HG03139 (cell line): Measurements from ENCODE around the gene VANGL1.

ENCODE experiments used
- ATAC-seq: cut with Tn5 transposase; IDR thresholded peaks from one replicate; pipeline ENCODE4 v1.9.1; 2021; ENCODE audit not compliant: unreplicated experiment

Gene VANGL1

DNA sequence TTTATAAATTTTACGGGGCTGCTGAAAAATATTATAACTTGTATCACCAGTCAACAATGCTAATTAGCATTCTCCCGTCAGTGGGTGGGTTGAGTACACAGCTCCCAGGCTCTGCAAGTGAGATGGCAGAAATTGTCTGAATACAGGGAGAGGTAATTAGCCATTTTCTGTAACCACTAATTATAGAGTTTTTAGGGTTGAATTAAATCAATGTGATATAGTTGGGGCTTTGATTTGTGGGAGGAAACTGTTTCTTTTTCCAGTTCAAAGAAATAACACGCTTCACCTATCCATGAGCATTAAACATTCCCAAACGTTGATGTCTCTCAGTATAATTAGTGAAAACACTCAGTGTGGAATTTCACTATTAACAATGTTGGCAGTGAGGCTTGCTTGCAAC is 1.5 kb downstream of the VANGL1 start:
- ATAC-seq: no peak

DNA sequence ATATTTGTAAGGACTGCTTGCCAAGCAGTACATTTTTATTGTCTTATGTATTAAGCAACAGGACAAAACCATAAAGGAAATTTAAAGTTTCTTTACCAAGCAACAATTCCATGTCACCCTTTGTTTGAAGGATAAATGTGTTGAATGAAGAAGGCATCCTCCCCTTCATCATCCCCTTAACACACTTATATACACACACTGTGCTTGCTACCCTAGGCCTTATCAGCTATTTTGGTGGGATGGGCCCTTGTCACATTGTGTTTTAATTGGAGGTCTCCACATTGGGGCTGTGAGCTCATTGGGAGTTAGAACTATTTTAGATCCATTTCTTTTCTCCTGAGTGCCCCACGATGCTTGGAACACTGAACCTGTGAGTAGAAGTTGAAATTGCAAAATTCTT is 1.9 kb downstream of the VANGL1 start:
- no peak for ATAC-seq

DNA sequence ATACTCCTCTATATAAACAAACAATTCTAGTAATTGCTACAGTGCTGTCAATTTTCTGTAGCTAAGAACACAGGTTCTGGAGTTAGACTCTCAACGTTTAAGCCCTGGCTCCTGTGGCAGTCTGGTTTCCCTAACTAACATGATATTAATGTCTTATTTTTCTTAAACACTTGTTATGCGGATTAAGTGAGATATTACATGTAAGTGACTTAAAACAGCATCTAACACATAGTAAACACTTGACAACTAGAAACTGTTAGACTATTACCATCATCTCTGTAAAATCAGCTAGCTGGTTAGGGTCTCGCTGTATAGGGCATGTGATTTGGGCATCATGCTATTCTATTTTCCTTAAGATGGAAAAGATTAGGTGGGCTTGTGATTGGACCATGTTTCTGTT is 2.3 kb downstream of the VANGL1 start:
- no peak for ATAC-seq

DNA sequence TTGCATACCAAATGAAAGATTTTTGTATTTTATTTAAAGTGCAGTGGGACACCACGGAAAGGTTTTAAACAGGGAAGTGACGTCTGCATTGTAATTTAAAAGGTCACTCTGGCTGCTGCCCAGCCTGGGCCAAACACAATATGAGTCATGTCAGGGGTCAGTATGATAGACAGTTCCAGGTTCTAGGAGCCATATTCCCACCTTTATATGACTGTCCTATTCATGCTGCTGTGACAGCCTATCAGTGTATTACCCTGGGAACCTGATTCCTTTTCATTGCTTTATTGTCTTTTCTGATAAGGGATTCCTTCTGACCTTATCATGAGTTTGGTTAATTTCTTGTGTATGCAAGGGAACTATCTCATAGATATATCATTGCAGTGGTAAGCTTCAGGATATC is 5.3 kb downstream of the VANGL1 start:
- ATAC-seq: no peak

DNA sequence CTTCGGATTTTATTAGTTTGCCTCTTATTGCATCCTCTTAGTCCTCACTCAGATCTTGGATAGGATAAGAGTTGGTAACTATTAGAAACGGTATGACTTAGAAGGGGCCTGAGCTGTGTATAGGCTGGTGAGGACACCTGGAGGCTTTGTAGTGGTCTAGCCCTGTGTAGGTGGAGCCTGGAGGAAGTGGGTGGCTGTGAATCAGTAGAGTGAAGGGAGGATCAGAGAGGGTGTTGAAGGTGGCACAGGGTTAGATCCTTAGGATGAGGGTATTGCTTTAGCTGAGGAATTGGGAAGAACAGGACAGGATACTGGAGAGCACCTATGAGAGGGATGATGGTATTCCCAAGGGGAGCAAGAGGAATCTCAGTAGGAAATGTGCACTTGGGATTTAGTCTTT is 5.7 kb downstream of the VANGL1 start:
- no peak for ATAC-seq

DNA sequence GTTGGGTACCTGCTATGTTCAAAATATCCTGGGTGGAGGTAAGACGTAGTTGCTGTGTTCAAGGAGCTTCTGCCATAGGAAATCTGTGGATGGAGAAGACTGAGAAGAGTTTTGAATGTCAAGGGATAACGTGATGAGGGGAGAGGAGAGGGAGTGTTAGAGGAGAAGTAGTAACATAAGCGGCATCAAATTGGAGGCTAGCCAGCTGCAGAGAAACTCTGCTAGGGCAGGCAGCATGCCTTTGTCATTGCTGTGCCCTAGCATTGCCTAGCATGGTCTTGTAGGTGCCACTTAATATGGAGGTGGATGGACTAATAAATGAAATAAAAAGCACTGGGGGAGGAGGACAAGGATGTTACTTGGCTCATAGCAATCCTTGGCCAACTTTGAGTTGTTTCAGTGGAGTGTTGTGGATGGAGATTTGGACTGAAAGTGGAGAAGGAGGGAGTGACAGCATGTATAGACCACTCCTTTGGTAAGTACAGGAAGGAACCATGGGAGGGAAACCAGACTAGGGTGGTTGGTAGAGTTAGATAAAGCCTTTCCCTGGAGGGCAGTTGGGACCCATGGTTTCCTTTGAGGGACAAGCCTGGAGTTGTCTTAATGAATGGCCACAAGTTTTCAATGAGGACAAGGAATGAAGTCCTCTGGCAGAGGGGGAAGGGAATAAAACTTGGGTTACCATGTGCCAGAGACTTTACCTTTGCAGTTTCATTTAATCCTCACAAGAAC is 6.3 kb downstream of the VANGL1 start:
- ATAC-seq: no peak

DNA sequence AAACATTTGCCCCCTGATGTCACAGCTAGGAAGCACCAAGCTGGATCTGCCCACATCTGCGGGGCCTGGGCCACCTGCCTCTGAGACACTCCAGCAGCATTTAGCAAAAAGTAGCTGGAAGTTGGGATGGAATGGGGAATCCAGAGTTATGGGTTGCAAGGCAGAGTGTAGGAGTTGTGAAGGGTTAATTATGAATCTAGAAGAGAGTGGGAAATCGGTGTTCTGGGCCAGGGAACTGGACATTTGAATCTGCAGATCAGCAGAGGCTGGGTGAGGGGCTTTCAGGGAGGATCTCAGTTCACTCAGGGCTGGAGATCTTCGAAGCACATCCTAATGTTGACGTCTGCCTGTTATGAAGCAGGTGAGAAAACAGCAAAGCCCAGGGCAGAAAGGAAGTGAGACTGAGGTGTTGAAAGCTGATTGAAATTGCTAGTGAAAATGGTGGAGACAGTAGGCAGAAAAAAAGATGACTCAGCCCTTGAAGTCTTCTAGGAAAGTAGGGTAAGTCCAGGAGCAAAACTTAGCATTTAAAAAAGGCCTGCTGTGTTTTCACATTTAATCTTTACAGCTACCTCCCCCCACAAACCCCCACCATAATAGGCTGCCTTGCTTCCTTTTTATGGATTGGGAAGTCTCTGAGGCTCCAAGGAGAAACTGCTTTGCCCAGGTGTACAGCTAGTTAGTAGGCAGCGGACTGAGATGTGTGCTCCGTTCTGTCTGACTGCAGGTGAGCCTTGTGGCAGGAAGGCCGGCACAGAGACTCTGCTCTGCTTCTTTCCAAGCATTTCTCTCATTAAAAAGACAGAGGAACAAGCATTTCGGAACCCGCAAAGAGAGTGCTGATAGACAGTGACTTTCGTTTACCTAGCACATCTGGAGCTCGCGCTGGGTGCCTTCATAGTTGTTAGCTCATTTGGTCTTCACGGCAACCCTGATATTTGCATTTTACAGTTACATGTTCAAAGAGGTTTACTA is 7.2 kb downstream of the VANGL1 start:
- peak; percentile 72 for ATAC-seq

DNA sequence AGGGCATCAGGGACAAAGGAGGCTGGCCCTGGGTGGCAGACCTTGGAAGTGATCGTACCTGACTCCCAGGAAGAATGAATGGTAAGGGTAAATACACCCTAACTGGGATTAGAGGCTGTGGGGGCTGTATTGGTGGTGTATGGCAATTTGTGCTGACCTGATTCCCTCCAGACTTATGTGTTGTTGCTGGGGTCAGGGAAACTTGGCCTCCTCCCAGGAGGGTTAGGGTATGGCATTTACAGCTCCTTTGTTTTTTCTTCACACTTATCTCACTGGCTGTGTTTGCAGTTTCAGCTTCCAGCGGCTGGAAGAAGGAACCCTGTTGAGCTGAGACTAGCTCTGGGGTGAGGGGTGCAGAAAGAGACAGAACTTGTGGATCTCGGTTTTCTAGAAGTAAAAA is 8.2 kb downstream of the VANGL1 start:
- ATAC-seq: no peak

DNA sequence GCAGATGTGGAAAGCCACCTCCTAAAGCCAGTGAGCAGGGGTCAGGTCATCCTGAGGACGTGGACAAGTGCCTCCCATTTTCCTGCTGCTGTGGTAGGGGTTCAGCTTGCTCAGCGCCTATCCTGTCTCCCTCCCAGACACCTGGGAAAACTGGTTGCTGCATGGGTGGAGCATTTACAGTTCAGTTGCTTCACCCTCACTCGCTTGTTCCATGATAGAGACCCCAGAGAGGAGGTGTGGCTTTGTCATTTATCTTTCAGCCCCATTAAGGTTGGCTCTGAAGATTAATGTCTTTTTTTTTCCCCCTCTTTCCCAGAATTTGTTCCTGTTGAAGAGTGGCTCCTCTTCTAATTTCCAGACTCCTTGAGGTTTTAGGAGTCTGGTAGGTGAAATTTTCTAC is 9.2 kb downstream of the VANGL1 start:
- ATAC-seq: no peak

DNA sequence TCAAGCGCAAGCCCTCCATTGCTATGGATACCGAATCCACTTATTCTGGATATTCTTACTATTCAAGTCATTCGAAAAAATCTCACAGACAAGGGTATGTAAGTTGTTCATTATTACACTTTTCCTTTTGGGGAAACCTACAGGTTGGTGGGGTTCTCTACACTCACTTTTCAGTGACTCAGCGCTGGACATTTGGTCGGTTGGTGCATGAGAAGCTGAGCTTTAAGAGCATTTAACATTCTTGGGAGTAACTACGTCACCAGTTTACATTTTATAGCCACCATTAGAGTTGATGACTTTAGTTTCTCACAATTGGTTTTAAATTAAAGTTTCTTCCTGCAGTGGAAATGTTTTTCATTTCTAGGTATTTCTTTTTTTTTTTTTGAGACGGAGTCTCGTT is 9.6 kb downstream of the VANGL1 start:
- ATAC-seq: no peak

DNA sequence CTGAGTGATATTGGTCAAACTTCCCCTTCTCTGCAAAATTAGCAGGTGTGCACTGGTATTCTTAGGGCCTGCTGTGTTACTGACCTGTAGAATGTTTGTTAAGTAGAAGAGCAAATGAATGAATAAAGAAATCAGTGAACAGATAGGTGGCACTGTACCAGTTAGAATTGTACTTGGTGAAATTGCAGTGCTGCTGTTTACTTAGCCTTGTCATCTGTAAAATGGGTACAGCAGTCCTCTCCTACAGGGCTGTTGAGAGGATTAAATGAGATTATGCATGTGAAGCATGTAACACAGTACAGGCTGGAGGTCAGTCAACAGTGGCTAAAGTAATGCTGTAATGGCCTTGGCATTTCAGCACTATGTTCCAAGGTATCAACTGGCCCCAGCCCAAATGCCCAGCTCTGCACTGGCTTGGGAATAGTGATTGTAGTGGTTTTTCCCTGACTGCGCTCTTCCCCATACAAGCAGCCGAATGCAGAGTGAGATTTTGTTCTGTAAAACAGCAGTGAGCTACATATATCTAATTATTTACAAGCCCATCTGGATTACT is 10.5 kb downstream of the VANGL1 start:
- no peak for ATAC-seq

DNA sequence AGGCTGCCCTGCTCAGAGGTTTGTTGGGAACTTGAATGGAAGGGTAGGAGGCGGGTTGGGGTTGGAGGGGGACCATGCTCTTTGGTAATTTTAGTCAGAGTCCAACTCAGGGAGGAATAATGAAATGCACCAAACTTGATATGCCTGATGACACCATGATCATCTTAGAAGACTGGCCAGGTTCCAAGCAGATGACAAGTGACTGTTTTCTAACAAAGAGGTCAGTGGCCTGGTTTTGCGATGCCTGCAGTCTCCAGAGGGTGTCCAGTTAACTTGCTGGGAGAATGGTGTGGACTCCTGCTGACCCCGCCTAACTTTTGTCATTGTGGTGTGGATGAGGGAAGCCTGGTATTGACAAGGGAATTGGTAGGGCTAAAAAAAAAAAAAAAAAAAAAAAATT is 12.4 kb downstream of the VANGL1 start:
- no peak for ATAC-seq

DNA sequence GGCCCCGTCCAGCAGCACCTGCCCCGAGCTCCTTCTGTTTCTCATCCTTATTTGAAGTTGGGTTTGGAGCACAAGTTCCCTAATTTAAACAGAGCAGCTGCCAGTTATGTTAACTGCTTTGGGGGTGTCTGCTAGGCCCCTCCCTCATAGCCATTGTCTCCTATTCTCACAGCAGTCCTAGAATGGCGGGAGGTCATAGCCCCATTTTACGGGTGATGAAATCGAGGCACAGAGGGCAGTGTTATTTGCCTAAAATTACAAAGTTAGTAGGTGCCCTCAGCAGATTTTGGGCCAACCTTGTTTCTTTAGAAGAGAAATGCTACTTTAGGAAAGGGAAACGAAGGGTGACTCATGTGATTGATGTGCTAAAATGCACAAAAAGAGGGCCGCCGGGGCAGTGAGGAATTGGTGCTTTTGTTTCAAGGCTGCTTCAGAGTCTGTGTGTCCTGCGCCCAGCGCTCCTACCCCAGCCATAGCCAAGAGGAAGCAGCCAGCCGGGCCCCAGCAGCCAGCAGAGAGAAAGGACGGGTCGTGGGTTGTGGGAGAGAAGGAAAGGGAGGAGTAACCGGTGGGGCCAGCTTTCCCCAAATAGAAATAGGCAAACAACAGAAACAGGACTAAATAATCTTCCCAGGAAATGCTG is 13.0 kb downstream of the VANGL1 start:
- no peak for ATAC-seq

DNA sequence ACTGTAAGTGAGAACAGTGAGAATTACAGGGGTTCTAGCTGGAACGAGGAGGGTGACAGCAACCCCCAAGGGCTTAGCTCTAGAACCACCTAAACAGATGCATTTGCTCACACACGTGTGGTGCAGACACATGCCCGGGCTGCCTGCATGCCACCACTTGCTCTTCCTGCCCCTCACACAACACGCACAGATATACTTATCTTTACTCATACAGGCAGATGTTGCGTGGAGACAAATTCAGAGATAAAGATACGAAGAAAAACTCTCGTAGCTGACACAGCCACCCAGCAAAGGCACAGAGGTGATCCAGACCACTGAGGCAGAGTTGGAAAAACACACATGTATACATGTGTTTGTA is 13.5 kb downstream of the VANGL1 start:
- ATAC-seq: no peak

DNA sequence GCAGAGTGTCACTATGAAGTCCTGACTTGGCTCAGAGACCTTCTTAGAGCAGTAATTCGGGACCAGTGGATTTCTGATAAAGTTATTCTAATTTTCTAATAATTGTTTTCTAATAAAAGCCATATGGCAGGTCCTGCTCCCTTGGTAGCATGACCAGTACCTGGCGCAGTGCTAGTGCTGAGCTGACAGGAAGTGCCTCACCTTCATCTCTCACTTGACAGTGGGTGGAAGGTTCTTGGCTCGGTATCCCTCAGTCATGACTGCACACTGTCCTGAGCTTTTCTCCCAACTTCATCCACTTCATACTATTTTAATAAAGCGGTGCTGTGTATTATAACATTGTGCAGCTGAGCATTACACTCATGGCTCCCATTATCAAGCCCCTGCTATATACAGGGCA is 14.1 kb downstream of the VANGL1 start:
- ATAC-seq: no peak

DNA sequence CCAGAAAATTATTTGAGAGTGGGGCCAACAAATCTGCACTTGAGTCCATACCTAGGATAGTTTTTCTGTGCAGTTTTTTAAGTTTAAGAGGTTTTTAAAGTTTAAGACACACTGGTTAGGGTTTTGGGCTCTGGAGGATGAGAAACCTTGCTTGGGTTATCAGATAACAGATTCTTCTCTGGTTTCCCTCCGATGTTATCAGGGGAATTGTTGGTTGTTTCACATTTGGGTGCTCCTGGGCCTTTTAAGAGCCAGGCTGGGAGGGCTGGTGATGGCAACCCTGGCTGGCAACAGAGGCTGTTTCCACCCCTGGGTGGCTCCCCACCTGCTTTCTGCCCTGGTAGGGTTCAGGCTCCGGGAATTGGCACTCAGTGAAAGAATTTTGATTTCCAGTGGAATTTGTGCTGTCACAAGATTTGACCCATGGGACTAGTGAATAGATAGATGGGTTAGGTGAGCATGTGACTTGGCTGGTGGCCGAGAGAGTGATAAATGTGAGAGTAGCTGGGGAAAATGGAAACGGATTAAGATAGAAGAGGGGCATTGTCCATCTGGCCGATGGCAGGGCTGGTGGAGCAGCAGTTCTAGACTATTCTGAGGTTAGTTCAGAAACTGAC is 14.8 kb downstream of the VANGL1 start:
- no peak for ATAC-seq

DNA sequence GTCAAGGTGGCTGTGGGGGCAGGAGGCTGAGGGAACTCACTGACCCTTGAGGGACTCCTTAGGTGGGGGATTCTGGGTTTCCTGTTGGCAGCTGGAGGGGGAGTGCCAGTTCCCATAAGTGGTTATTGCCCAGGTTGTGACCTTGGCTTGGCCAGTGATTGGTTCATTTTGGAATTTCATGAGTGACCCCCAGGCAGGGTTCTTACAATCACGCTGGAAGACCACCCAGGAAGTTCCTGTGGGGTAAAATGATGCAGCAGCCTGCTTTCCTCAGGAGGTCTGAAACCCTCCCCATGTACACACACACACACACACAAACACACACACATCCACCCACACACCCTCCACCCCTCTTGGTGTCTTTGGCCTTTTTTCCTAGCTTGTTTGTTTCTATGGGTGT is 16.9 kb downstream of the VANGL1 start:
- ATAC-seq: no peak

DNA sequence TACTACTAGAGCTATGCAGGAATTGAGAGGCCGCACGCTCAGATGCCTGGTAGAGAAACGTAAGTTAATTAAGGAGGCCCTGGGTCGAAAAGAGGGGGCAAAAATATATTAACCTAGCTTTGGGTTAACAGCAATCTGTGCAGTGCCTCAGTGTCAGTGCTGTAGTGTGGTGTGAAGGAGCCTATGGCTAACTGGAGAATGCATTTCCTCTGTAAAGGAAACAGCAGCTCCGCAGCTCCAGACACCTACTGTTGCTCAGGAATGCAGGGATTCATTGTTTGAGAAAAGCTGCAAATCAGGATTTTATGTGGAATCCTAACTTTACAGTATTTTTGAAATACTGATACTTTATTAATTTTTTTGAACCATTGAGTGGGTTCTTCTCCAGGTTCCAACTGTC is 18.4 kb downstream of the VANGL1 start:
- no peak for ATAC-seq

DNA sequence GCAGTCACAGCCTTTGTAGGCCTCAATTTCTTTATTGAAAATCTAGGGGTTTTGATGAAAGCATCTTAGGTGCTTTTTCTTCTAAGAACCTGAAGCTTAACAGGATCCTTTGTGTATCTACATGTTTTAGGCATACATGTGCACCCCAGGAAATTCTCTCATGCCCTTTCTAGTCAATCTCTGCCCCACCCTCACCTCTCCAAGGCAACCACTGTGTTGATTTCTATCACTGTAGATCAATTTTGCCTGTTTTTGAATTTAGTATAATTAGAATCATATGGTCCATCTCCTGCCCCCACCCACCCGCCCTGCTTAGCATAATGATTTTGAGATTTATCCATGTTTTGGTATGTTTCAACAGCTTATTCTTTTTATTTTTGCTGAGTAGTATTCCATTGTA is 19.4 kb downstream of the VANGL1 start:
- ATAC-seq: no peak

DNA sequence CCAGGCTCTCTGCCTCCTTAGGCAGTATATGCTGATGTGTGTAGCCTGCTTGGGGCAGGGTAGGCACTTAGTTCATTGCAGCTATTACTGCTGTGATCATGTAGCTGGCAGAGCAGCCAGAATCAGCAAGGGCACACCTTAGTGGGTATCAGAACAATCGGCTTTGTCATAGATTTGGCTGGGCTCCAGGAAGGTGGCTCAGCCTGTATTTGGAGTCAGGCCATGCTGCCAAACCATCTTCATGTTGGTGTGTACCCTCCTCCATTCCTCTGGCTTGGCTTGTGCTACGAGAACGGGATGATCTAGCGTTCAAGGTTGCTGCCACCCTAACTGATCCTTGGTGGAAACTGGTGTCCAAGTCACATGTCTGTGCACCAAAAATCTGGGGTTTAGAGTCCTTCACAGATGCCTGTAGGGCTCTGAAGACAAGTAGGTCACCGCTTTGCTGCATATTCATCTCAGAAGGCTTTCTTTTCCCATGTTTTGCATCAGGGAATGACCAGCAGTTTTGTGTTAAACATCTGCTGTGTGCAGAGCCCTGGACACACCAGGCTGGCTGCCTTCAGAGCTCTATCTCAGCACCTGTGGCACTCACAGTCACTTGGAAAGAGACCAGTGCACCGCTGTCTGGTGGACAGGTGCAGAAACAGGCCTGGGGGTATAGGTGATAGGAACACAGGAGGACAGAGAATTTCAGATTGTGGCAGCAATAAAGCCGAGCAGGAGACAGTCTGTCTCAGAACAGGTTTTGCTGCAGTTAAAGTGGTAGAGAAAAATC is 23.7 kb downstream of the VANGL1 start:
- no peak for ATAC-seq
